HepG2 (cell line): ENCODE data around the gene NCOA3. TPM values are rescaled to one million over a fixed set of nuclear protein-coding genes. Genes with fewer than 3 reads are reported as not detected.

Source experiments
- CSRNP2 ChIP-seq: sonication (generic); formaldehyde crosslinking; conservative IDR thresholded peaks from 2 replicates; pipeline ENCODE4 v1.8.0; 2022; ENCODE audit warnings: low read depth, missing genetic modification reagents
- GFI1 ChIP-seq: sonication (generic); formaldehyde crosslinking; IDR thresholded peaks from 2 replicates; pipeline ENCODE4 v1.5.0; 2020; ENCODE audit warnings: missing genetic modification reagents, mild to moderate bottlenecking, borderline replicate concordance
- HINFP ChIP-seq: sonication (generic); formaldehyde crosslinking; IDR thresholded peaks from 2 replicates; pipeline ENCODE4 v1.4.0; 2020; ENCODE audit warnings: low read depth, mild to moderate bottlenecking, missing genetic modification reagents
- IRF9 ChIP-seq: sonication (generic); formaldehyde crosslinking; IDR thresholded peaks from 2 replicates; pipeline ENCODE4 v1.8.0; 2022; ENCODE audit warnings: missing genetic modification reagents, mild to moderate bottlenecking, borderline replicate concordance
- POGK ChIP-seq: sonication (generic); formaldehyde crosslinking; conservative IDR thresholded peaks from 2 replicates; pipeline ENCODE4 v1.8.0; 2022; ENCODE audit warnings: mild to moderate bottlenecking, moderate library complexity, missing genetic modification reagents
- SETDB1 ChIP-seq: sonication (generic); formaldehyde crosslinking; IDR thresholded peaks from 2 replicates; pipeline ENCODE4 v1.5.1; 2020; ENCODE audit warnings: missing genetic modification reagents, mild to moderate bottlenecking, borderline replicate concordance
- ZNF121 ChIP-seq: sonication (generic); formaldehyde crosslinking; IDR thresholded peaks from 2 replicates; pipeline ENCODE4 v1.5.0; 2020; ENCODE audit warnings: mild to moderate bottlenecking, missing genetic modification reagents
- ZNF256 ChIP-seq: sonication (generic); formaldehyde crosslinking; conservative IDR thresholded peaks from 2 replicates; pipeline ENCODE4 v1.4.0; 2020; ENCODE audit warnings: missing genetic modification reagents
- ZNF501 ChIP-seq: sonication (generic); formaldehyde crosslinking; IDR thresholded peaks from 2 replicates; pipeline ENCODE4 v1.5.1; 2020; ENCODE audit warnings: mild to moderate bottlenecking, moderate library complexity, missing genetic modification reagents
- ZNF7 ChIP-seq: IDR thresholded peaks from 2 replicates; pipeline ENCODE4 v1.6.1; 2016; ENCODE audit warnings: missing biosample characterization, missing genetic modification reagents
- ZNF713 ChIP-seq: sonication (generic); formaldehyde crosslinking; IDR thresholded peaks from 2 replicates; pipeline ENCODE4 v1.4.0; 2020; ENCODE audit warnings: mild to moderate bottlenecking, missing genetic modification reagents
- ZNF800 ChIP-seq: sonication (generic); formaldehyde crosslinking; IDR thresholded peaks from 2 replicates; pipeline ENCODE4 v1.4.0; 2020; ENCODE audit warnings: missing genetic modification reagents
- ZNF839 ChIP-seq: sonication (generic); formaldehyde crosslinking; IDR thresholded peaks from 2 replicates; pipeline ENCODE4 v1.4.0; 2020; ENCODE audit warnings: missing genetic modification reagents, mild to moderate bottlenecking, borderline replicate concordance
- polyA plus RNA-seq, 8 experiments: library from polyadenylated mRNA; depleted of rRNA in 3 of 8; stranded (reverse) in 7 of 8; unstranded in 1 of 8; fragments of >200 nt; fragmentation: Illumina TruSeq in 4 of 8; extraction: Trizol in 4 of 8; gene quantifications; 2 replicates each; pipeline versions ENCODE4 v1.2.1 to v1.2.3, GENCODE V29; 2011 to 2016; ENCODE audit warnings: low read depth in 4 of 8, missing spikeins in 1 of 8, mixed read lengths in 1 of 8; ENCODE audit not compliant: insufficient read depth in 1 of 8
- total RNA-seq, 5 experiments: library from RNA; depleted of rRNA; stranded (reverse); fragments of >200 nt; fragmentation: Illumina TruSeq; extraction: Trizol; gene quantifications; 2 replicates each; pipeline ENCODE4 v1.2.3, GENCODE V29; 2016; ENCODE audit warnings: low read depth in 1 of 5

The NCOA3 gene
- total and polyA plus RNA-seq, 2 of the 13 experiments (the other 11 are each of a cell fraction or from before 2014, with no cell fraction given): 35.0 to 56.8 TPM

GRCh38 chr20:47509104-47509661 lies 7.5 kb downstream of the NCOA3 start (continued):
- TF ChIP-seq ZNF256 (CRISPR knock-in tag): no peak
- TF ChIP-seq ZNF121 (CRISPR knock-in tag): peak; percentile 81; the same call in 1 of the 2 replicates
- TF ChIP-seq HINFP (CRISPR knock-in tag): no peak
- no peak for TF ChIP-seq POGK
- TF ChIP-seq ZNF800 (CRISPR knock-in tag): no peak
- no peak for TF ChIP-seq CSRNP2
- no peak for TF ChIP-seq GFI1 (CRISPR knock-in tag)
- no peak for TF ChIP-seq IRF9
- TF ChIP-seq ZNF713 (CRISPR knock-in tag): no peak
- TF ChIP-seq ZNF501: peak; percentile 36; the same call in 1 of the 2 replicates
- TF ChIP-seq ZNF839 (CRISPR knock-in tag): no peak
- TF ChIP-seq SETDB1 (CRISPR knock-in tag): 0 out of 2 replicates have a peak, but pooled peaks have one; percentile 33
- no peak for TF ChIP-seq ZNF7
